ENCODE measurements around the gene UBTD1.

The UBTD1 gene

DNA sequence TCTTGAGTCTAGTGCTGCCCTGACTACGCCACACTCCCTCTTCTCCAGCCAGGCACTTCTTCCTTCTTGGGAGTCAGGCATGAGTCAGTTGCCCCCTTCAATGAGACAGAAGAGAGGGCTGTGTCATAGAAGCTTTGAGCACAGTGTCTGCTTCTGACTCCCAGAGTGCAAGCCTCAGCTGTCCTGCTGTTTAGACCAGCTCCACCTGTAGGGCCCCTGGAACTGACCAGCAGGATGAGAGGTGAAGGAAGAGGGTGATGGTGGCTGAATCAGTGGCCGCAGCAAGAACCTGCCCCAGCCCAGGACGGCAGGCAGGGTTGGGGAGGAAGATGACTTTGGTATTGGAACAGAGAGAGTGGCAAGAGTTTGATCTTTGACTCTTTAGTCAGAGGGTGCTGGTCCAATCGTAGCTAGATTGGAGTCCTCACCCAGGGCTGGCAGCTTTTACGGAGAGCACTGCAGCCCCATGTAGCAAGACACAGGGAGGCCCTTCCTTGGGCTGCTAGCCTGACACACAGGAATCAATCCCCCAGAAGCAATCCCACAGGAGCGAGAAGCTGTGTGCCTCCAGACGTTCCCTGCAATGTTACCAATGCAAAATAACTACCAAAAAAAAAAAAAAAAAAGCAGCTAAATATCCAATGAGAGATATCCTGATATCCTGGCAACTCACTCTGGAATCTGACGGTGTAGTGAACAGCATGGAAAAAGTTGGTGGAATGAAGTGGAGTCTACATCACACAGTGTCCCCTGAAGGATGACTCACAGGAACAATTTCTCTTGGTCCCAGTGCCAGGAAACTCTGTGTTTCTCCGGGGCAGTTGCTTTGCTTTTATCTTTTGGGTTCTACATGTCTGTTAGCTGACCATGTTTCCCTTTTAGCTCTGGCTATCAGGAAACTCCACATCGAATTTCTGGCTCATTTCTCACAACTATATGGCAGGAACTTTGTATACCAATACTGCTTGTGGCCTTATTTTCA is 97.7 kb downstream of the UBTD1 start:
- no peak for DNase-seq (ENCODE audit: low spot score in 2 of 2)
- Mint-ChIP-seq H3K4me3 (no peak overlapping the region), H3K36me3 (no peaks in the 10 kb centered on the region), H3K9me3 (no peaks in the 10 kb centered on the region), H3K27me3 (no peaks in the 10 kb centered on the region), H3K4me1 (no peaks in the 10 kb centered on the region), H3K27ac (no peak overlapping the region)
- ATAC-seq (ENCODE audit: low read depth): no peak

DNA sequence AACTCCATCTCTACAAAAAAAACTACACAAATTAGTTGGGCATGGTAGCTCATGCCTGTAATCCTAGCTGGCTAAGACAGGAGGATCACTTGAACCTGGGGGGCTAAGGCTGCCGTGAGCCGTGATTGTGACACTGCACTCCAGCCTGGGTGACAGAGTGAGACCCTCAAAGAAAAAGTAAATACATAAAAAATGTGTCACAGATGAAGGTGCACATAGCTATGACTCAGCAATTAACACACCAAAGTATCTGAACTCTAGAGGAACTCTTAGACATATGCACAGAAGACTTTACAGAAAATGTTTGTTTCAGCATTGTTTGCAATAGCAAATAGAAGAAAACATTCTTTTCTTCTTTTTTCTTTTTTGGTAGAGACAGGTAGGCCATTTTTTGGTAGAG is 99.1 kb downstream of the UBTD1 start:
- H3K4me1 Mint-ChIP-seq: no peaks in the 10 kb centered on the region
- DNase-seq (ENCODE audit: low spot score in 2 of 2): no peak
- H3K27ac Mint-ChIP-seq: no peak overlapping the region
- no peaks in the 10 kb centered on the region for H3K36me3 Mint-ChIP-seq
- no peak for ATAC-seq (ENCODE audit: low read depth)
- H3K27me3 Mint-ChIP-seq: no peaks in the 10 kb centered on the region
- H3K4me3 Mint-ChIP-seq: no peak overlapping the region
- H3K9me3 Mint-ChIP-seq: no peaks in the 10 kb centered on the region

DNA sequence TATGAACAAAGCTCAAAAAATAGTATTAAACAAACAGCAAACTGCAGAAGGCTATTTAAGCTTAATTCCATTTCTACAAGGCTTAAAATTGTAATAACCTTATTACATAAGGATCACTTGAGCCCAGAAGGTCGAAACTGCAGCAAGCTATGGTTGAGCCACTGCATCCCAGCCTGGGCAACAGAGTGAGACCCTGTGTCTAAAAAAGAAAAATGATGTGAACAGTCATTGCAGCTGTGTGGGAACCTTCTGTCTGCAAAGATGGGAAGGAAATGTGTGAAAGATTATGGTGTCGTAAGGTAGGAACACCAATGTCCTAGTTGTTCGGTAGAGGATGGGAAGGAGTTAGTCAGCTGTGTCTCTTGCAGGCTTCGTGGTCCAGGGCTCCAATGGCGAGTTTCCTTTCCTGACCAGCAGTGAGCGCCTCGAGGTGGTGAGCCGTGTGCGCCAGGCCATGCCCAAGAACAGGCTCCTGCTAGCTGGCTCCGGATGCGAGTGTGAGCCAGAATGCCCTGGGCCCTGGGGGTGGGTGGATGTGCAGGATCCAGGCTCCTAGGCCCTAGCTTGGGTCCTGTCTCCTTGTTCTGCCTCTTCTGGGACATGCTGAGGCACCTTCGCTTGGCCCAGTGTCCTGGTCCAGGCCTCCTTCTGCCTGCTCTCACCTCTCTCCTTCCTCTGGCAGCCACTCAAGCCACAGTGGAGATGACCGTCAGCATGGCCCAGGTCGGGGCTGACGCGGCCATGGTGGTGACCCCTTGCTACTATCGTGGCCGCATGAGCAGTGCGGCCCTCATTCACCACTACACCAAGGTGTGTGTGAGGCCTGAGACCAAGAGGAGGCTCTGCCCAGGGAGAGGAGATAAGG is 99.9 kb downstream of the UBTD1 start:
- H3K4me1 Mint-ChIP-seq: no peaks in the 10 kb centered on the region
- ATAC-seq (ENCODE audit: low read depth): no peak
- H3K27me3 Mint-ChIP-seq: no peaks in the 10 kb centered on the region
- H3K27ac Mint-ChIP-seq: no peak overlapping the region
- no peaks in the 10 kb centered on the region for H3K9me3 Mint-ChIP-seq
- H3K4me3 Mint-ChIP-seq: no peak overlapping the region
- H3K36me3 Mint-ChIP-seq: no peaks in the 10 kb centered on the region
- no peak for DNase-seq (ENCODE audit: low spot score in 2 of 2)

DNA sequence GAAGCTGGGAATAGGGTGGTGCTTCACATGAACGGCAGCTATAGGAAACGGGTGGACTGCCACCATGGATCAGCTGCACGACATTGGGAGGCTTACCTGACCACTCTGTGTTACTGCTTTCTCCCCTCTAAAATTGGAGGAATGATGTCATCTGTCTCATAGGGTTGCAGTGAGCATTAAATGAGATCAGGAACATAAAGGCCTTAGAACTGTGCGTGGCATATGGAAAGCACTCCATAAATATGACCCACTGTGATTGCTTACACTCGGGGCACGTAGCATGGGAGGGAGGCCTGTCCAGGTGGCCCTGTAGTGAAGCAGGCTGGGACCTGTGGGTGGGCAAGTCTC is 100.5 kb downstream of the UBTD1 start:
- DNase-seq (ENCODE audit: low spot score in 2 of 2) (no peak), ATAC-seq (ENCODE audit: low read depth) (no peak)
- H3K27ac Mint-ChIP-seq: no peak overlapping the region
- H3K9me3 Mint-ChIP-seq: no peaks in the 10 kb centered on the region
- no peaks in the 10 kb centered on the region for H3K4me1 Mint-ChIP-seq
- H3K36me3 Mint-ChIP-seq: no peaks in the 10 kb centered on the region
- H3K4me3 Mint-ChIP-seq: no peak overlapping the region
- H3K27me3 Mint-ChIP-seq: no peaks in the 10 kb centered on the region

DNA sequence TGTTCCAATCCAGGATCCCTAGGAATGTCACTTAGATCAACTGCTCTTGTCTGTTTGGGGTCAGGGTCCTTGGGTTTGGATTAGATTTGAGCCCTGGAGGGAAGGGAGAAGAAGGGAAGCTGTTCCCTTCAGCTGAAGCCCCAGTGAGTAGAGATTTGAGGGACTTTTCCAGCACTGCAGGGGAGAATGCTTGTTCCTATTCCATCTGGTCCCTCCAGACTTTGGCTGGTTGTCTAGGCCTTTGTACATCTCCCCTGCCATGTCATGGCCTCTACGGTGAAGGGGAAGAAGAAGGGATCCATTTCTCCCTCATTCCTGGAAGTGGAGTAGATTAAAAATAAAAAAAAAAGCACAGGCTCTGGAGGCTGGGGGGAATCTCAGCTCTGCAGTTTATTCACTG is 101.9 kb downstream of the UBTD1 start:
- DNase-seq (ENCODE audit: low spot score in 2 of 2): no peak

DNA sequence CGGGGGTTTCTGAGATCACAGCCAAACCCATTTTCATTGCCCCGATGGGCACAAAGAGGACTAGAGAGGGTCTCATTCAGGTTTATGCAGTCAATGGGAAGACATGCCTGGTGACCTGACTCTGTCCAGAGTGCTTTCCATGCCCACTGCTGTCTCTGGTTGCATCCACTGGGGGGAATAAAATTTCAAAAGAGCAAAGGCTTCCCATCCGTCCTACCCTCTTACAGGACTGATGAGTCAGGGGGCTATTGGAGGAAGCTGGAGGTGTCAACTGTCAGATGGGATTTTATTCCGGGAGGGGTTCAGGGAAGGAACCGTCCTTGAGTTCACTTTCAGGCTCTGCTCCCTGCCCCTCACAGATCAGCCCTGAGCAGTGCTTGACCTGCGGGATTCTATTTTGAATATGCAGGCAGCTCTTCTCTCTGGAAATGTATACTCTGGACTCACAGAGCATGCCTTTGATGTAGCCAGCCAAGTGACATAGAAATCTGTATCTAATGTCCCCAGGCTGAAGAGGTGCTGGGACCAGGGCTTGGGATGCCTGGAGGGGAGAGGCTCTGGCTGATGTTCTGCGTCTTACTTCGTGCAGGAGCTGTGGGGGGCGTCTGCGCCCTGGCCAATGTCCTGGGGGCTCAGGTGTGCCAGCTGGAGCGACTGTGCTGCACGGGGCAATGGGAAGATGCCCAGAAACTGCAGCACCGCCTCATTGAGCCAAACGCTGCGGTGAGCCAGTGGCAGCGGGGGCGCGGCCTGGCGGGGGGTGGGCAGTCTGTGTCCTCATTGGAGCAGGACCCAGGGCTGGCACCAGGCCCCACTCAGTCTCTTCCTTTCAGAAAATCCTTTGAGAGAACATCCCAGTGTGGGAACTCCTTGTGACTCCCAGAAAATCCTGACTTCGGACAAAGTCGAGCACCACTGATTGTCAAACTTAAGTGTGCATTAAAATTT is 102.8 kb downstream of the UBTD1 start:
- no peaks in the 10 kb centered on the region for H3K36me3 Mint-ChIP-seq
- no peaks in the 10 kb centered on the region for H3K4me1 Mint-ChIP-seq
- no peak overlapping the region for H3K27ac Mint-ChIP-seq
- no peak for DNase-seq (ENCODE audit: low spot score in 2 of 2)
- H3K27me3 Mint-ChIP-seq: no peaks in the 10 kb centered on the region
- no peak for ATAC-seq (ENCODE audit: low read depth)
- H3K9me3 Mint-ChIP-seq: no peaks in the 10 kb centered on the region
- H3K4me3 Mint-ChIP-seq: no peak overlapping the region

More for the DNA sequence above, 101.9 kb downstream of the UBTD1 start:
- no peak for ATAC-seq (ENCODE audit: low read depth)
- no peak overlapping the region for H3K4me3 Mint-ChIP-seq
- no peak overlapping the region for H3K27ac Mint-ChIP-seq
- H3K4me1 Mint-ChIP-seq: no peaks in the 10 kb centered on the region
- H3K27me3 Mint-ChIP-seq: no peaks in the 10 kb centered on the region
- no peaks in the 10 kb centered on the region for H3K9me3 Mint-ChIP-seq
- H3K36me3 Mint-ChIP-seq: no peaks in the 10 kb centered on the region

DNA sequence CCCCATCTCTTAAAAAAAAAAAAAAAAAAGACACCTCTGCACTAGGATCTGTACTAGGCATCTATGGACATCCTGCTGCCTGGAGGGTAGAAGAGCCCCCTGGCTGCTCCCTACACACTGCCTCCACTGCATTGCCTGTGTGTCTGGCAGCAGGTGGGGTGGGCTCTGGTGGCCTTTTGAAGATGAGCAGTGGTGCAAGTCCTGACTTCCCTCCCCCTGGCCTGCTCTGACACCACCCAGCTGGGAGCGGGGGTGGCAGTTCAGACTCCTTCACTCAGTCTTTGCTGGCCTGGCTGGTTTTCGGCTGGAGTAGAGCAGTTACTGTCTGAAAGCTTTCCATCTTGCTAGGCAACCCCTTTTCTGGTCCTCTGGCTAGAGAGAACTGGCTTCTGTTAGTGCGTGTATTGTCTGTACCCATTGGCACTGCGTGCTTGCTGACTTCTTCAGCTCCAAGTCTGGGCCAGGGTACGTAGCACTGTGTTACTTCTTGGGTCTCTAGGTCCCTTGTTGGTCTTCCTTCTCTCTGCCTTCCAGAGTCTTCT is 108.4 kb downstream of the UBTD1 start:
- H3K4me1 Mint-ChIP-seq: no peaks in the 10 kb centered on the region
- H3K9me3 Mint-ChIP-seq: no peaks in the 10 kb centered on the region
- no peaks in the 10 kb centered on the region for H3K36me3 Mint-ChIP-seq
- DNase-seq (ENCODE audit: low spot score in 2 of 2) (no peak), ATAC-seq (ENCODE audit: low read depth) (no peak)
- H3K27ac Mint-ChIP-seq: no peak overlapping the region
- H3K4me3 Mint-ChIP-seq: no peak overlapping the region
- peaks cover 3% of the 10 kb centered on the region for H3K27me3 Mint-ChIP-seq

DNA sequence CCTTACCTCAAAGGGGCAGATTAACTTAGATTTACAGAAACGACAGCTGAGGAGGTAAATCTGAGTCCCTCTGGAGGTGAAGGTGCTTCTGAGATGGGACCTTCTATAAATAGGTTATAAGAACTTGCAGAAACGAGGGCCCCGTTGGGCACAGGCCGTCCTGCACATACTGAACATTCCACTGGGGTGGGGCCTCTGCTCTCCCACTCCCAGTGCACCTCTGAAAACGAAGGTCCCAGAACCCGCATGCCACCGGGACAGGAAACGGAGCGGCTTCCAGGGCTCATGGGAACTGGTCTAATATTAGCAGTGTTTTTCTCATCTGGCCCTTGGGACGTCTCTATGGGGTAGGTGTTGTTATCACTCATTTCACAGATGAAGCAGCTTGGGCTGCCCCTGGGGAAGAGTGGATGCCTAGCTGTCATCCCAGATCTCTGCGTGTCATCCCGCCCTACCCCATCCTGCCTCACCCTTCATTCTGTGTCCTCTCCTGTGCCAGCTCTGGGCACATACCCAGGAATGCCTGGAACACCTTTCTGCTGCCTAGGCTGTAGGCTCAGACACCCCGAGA is 110.4 kb downstream of the UBTD1 start:
- H3K4me1 Mint-ChIP-seq: no peaks in the 10 kb centered on the region
- H3K27ac Mint-ChIP-seq: no peak overlapping the region
- H3K4me3 Mint-ChIP-seq: no peak overlapping the region
- DNase-seq (ENCODE audit: low spot score in 2 of 2) (no peak), ATAC-seq (ENCODE audit: low read depth) (no peak)
- peaks cover 3% of the 10 kb centered on the region for H3K27me3 Mint-ChIP-seq
- H3K36me3 Mint-ChIP-seq: no peaks in the 10 kb centered on the region
- no peaks in the 10 kb centered on the region for H3K9me3 Mint-ChIP-seq

DNA sequence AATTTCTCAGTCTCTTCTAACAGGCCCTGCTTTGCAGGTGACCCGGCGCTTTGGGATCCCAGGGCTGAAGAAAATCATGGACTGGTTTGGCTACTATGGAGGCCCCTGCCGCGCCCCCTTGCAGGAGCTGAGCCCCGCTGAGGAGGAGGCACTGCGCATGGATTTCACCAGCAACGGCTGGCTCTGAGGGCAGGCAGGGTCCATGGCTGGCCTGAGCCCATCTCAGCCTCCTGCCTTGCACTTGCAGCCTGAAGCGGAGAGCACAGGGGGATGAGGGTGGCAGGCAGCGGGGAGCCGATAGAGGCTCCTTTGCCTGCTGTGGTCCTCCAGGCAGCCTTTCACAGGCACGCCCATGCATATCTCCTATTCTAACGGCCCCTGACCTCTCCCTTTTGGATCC is 112.7 kb downstream of the UBTD1 start:
- H3K36me3 Mint-ChIP-seq: peaks cover under 1% of the 10 kb centered on the region
- H3K9me3 Mint-ChIP-seq: no peaks in the 10 kb centered on the region
- peaks cover 3% of the 10 kb centered on the region for H3K27me3 Mint-ChIP-seq
- H3K4me1 Mint-ChIP-seq: no peaks in the 10 kb centered on the region
- DNase-seq (ENCODE audit: low spot score in 2 of 2) (no peak), ATAC-seq (ENCODE audit: low read depth) (no peak)
- H3K27ac Mint-ChIP-seq: no peak overlapping the region
- H3K4me3 Mint-ChIP-seq: no peak overlapping the region

DNA sequence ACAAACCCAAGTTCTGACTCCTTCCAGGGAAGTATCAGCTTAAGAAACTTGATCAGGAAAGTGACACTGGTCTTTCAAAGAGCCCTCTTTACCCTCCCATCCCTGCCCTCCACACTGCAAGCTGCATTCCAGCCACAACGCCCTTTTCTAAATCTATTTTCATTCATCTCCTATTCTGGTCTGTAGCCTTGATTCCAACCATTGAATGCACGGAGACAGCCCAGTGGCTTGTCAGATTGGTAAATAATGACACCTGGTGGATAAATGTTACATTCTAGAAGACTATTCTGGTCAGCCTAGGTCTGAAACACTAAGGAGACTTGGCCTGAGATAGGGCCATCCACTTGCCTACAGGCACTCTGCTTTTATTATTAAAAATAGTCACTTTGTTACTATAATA is 113.7 kb downstream of the UBTD1 start:
- no peak for ATAC-seq (ENCODE audit: low read depth)
- H3K4me3 Mint-ChIP-seq: no peak overlapping the region
- peaks cover 4% of the 10 kb centered on the region for H3K36me3 Mint-ChIP-seq
- DNase-seq (ENCODE audit: low spot score in 2 of 2): no peak
- H3K27ac Mint-ChIP-seq: no peak overlapping the region
- H3K27me3 Mint-ChIP-seq: no peaks in the 10 kb centered on the region
- no peaks in the 10 kb centered on the region for H3K9me3 Mint-ChIP-seq
- no peaks in the 10 kb centered on the region for H3K4me1 Mint-ChIP-seq

DNA sequence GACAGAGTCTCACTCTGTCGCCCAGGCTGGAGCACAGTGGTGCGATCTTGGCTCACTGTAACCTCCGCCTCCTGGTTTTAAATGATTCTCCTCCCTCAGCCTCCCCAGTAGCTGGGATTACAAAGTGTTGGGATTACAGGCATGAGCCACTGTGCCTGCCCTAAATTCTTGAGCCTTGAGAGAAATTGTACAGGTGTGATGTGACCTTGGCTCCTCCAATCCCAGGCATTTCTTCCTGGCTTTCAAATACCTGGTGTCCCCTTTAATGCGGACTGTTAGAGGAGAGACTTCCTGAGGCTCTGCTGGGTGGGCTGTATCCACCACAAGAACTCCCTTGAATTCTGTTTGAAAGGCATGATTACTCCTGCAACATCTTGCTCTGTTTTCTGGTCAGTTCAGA is 119.6 kb downstream of the UBTD1 start:
- H3K36me3 Mint-ChIP-seq: peaks cover 4% of the 10 kb centered on the region
- DNase-seq (ENCODE audit: low spot score in 2 of 2) (no peak), ATAC-seq (ENCODE audit: low read depth) (no peak)
- no peaks in the 10 kb centered on the region for H3K27me3 Mint-ChIP-seq
- H3K9me3 Mint-ChIP-seq: no peaks in the 10 kb centered on the region
- H3K4me3 Mint-ChIP-seq: no peak overlapping the region
- H3K4me1 Mint-ChIP-seq: no peaks in the 10 kb centered on the region
- H3K27ac Mint-ChIP-seq: no peak overlapping the region

DNA sequence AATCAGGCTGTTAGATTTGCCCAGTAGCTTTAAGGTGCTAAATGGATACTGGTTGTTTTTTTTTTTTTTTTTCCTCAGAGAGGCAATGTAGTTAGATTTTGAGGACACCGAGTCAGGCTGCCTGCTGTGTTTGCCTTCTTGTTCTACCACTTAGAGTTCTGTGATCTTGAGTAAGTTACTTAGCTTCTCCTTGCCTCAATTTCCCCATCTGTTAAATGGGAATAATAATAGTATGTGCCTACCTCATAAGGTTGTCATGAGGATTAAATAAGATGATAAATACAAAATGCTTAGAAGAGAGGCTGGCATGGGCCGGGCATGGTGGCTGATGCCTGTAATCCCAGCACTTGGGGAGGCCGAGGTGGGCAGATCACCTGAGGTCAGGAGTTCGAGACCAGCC is 120.0 kb downstream of the UBTD1 start:
- Mint-ChIP-seq H3K4me3 (no peak overlapping the region), H3K27ac (no peak overlapping the region), H3K4me1 (no peaks in the 10 kb centered on the region), H3K27me3 (no peaks in the 10 kb centered on the region), H3K9me3 (no peaks in the 10 kb centered on the region), H3K36me3 (peaks cover 4% of the 10 kb centered on the region)
- ATAC-seq (ENCODE audit: low read depth) (no peak), DNase-seq (ENCODE audit: low spot score in 2 of 2) (no peak)

Data from memory B cell (primary cell).